Measurements from ENCODE around the gene TREML2. TPM values are rescaled to one million over a fixed set of nuclear protein-coding genes. Genes with fewer than 3 reads are reported as not detected.
"Not testable (repeated sequence)": the region's sequence is repeated elsewhere in the genome, so short reads cannot be mapped to it uniquely, and the experiment has no call there.

The TREML2 gene
- total RNA-seq, 1 donor from 2014 or later, result not detected

- no peak for DNase-seq (ENCODE audit: low read depth, low spot score)
Observed at GRCh38 chr6:41209547-41210320, 8.8 kb upstream of the TREML2 start.

GRCh38 chr6:41208439-41209106, 7.6 kb upstream of the TREML2 start:
- DNase-seq (ENCODE audit: low read depth, low spot score), result no peak

GRCh38 chr6:41204156-41204555, 3.2 kb upstream of the TREML2 start:
- no peak for DNase-seq (ENCODE audit: low read depth, low spot score)

- no peak for DNase-seq (ENCODE audit: low read depth, low spot score)
Observed at GRCh38 chr6:41201764-41202173, 820 bp upstream of the TREML2 start.

GRCh38 chr6:41200296-41200900, 551 bp downstream of the TREML2 start:
- no peak for DNase-seq (ENCODE audit: low read depth, low spot score)

GRCh38 chr6:41199552-41200246, 1.2 kb downstream of the TREML2 start:
- DNase-seq (ENCODE audit: low read depth, low spot score), result no peak

GRCh38 chr6:41197234-41197633, 3.7 kb downstream of the TREML2 start:
- DNase-seq (ENCODE audit: low read depth, low spot score), result no peak

GRCh38 chr6:41194386-41194785, 6.6 kb downstream of the TREML2 start:
- no peak for DNase-seq (ENCODE audit: low read depth, low spot score)

GRCh38 chr6:41193884-41194283, 7.1 kb downstream of the TREML2 start:
- no peak for DNase-seq (ENCODE audit: low read depth, low spot score)

GRCh38 chr6:41193171-41193734, 7.7 kb downstream of the TREML2 start:
- DNase-seq (ENCODE audit: low read depth, low spot score), result no peak

- no peak for DNase-seq (ENCODE audit: low read depth, low spot score)
Observed at GRCh38 chr6:41191569-41191968, 9.4 kb downstream of the TREML2 start.

- no peak for DNase-seq (ENCODE audit: low read depth, low spot score)
Observed at GRCh38 chr6:41190791-41191190, 10.2 kb downstream of the TREML2 start.

GRCh38 chr6:41189967-41190366, 11.0 kb downstream of the TREML2 start:
- DNase-seq (ENCODE audit: low read depth, low spot score), result no peak

- DNase-seq (ENCODE audit: low read depth, low spot score), result not testable (repeated sequence)
Observed at GRCh38 chr6:41189046-41189445, 11.9 kb downstream of the TREML2 start.

GRCh38 chr6:41187924-41188886, 12.7 kb downstream of the TREML2 start:
- DNase-seq (ENCODE audit: low read depth, low spot score), result no peak

- DNase-seq (ENCODE audit: low read depth, low spot score), result no peak
Observed at GRCh38 chr6:41186031-41186562, 14.9 kb downstream of the TREML2 start.

- DNase-seq (ENCODE audit: low read depth, low spot score), result no peak
Observed at GRCh38 chr6:41184761-41185160, 16.2 kb downstream of the TREML2 start.

- DNase-seq (ENCODE audit: low read depth, low spot score), result peak; percentile 45
Observed at GRCh38 chr6:41182069-41183034, 18.6 kb downstream of the TREML2 start.

GRCh38 chr6:41181566-41181965, 19.4 kb downstream of the TREML2 start:
- DNase-seq (ENCODE audit: low read depth, low spot score), result no peak

Data from pulmonary artery endothelial cell (primary cell).